Measurements from ENCODE around the gene EPN1.

The EPN1 gene

GRCh38 chr19:55679343-55680257 lies 4.6 kb downstream of the EPN1 start:
- peak overlapping the region; percentile 98; the same call in 1 of the 2 replicates for H3K4me2 ChIP-seq (ENCODE audit: low read length)
- H3K9ac ChIP-seq (ENCODE audit: low read length), result peak overlapping the region; percentile 88; the same call in 1 of the 2 replicates
- H4K20me1 ChIP-seq (ENCODE audit: insufficient read depth, low read length), result no peaks in the 10 kb centered on the region
- no peaks in the 10 kb centered on the region for H3K27me3 ChIP-seq (ENCODE audit: insufficient read depth, low read length)
- peak overlapping the region; percentile 96 for H3K27ac ChIP-seq (ENCODE audit: low read depth, low read length, poor library complexity, severe bottlenecking)
- H3F3A ChIP-seq (ENCODE audit: insufficient read depth, low read length), result no peaks in the 10 kb centered on the region
- H3K4me3 ChIP-seq (ENCODE audit: low read depth, low read length, poor library complexity, severe bottlenecking), result peak overlapping the region; percentile 97
- H2AFZ ChIP-seq (ENCODE audit: low read length), result no peak overlapping the region
- peaks cover 41% of the 10 kb centered on the region for H3K79me2 ChIP-seq (ENCODE audit: insufficient read depth, low read length)
- no peaks in the 10 kb centered on the region for H3K9me2 ChIP-seq (ENCODE audit: low read depth, low read length)
- TF ChIP-seq EZH2 (IDR thresholded peaks at IDR 0.05; ENCODE audit: borderline replicate concordance, low read length) (no peak), CTCF (IDR thresholded peaks at IDR 0.05; ENCODE audit: low read length) (no peak)
- peaks cover 43% of the 10 kb centered on the region for H3K4me1 ChIP-seq (ENCODE audit: insufficient read depth, low read length, severe bottlenecking)
- H3K36me3 ChIP-seq (ENCODE audit: insufficient read depth, low read length), result peaks cover 54% of the 10 kb centered on the region
- H3K9me3 ChIP-seq (ENCODE audit: low read length), result no peaks in the 10 kb centered on the region

GRCh38 chr19:55680339-55681130 lies 5.5 kb downstream of the EPN1 start:
- Histone ChIP-seq H3K4me2 (ENCODE audit: low read length) (no peak overlapping the region), H3K36me3 (ENCODE audit: insufficient read depth, low read length) (peaks cover 64% of the 10 kb centered on the region), H3K9ac (ENCODE audit: low read length) (no peak overlapping the region), H3K27me3 (ENCODE audit: insufficient read depth, low read length) (no peaks in the 10 kb centered on the region), H3K9me3 (ENCODE audit: low read length) (no peaks in the 10 kb centered on the region), H3K27ac (ENCODE audit: low read depth, low read length, poor library complexity, severe bottlenecking) (no peak overlapping the region), H2AFZ (ENCODE audit: low read length) (no peak overlapping the region), H4K20me1 (ENCODE audit: insufficient read depth, low read length) (no peaks in the 10 kb centered on the region), H3K79me2 (ENCODE audit: insufficient read depth, low read length) (peaks cover 39% of the 10 kb centered on the region), H3F3A (ENCODE audit: insufficient read depth, low read length) (no peaks in the 10 kb centered on the region), H3K4me1 (ENCODE audit: insufficient read depth, low read length, severe bottlenecking) (peaks cover 42% of the 10 kb centered on the region), H3K4me3 (ENCODE audit: low read depth, low read length, poor library complexity, severe bottlenecking) (no peak overlapping the region), H3K9me2 (ENCODE audit: low read depth, low read length) (no peaks in the 10 kb centered on the region)
- no peak for TF ChIP-seq CTCF (IDR thresholded peaks at IDR 0.05; ENCODE audit: low read length)

GRCh38 chr19:55681131-55682092 lies 6.4 kb downstream of the EPN1 start:
- Histone ChIP-seq H4K20me1 (ENCODE audit: insufficient read depth, low read length) (no peaks in the 10 kb centered on the region), H3K9me2 (ENCODE audit: low read depth, low read length) (no peaks in the 10 kb centered on the region), H3K4me1 (ENCODE audit: insufficient read depth, low read length, severe bottlenecking) (peaks cover 34% of the 10 kb centered on the region), H3K79me2 (ENCODE audit: insufficient read depth, low read length) (peaks cover 31% of the 10 kb centered on the region), H3K27me3 (ENCODE audit: insufficient read depth, low read length) (no peaks in the 10 kb centered on the region), H3K9me3 (ENCODE audit: low read length) (no peaks in the 10 kb centered on the region), H2AFZ (ENCODE audit: low read length) (no peak overlapping the region), H3K4me2 (ENCODE audit: low read length) (no peak overlapping the region), H3K27ac (ENCODE audit: low read depth, low read length, poor library complexity, severe bottlenecking) (no peak overlapping the region), H3K9ac (ENCODE audit: low read length) (no peak overlapping the region), H3K36me3 (ENCODE audit: insufficient read depth, low read length) (peaks cover 73% of the 10 kb centered on the region), H3K4me3 (ENCODE audit: low read depth, low read length, poor library complexity, severe bottlenecking) (no peak overlapping the region), H3F3A (ENCODE audit: insufficient read depth, low read length) (no peaks in the 10 kb centered on the region)
- TF ChIP-seq EZH2 (IDR thresholded peaks at IDR 0.05; ENCODE audit: borderline replicate concordance, low read length) (no peak), CTCF (IDR thresholded peaks at IDR 0.05; ENCODE audit: low read length) (no peak)

Data from OCI-LY1 (cell line).